ENCODE measurements around the gene ZNF681. TPM values are rescaled to one million over a fixed set of nuclear protein-coding genes. Genes with fewer than 3 reads are reported as not detected.

The ZNF681 gene
- total RNA-seq, result 0.31 and 0.53 TPM in 2 replicates

DNA sequence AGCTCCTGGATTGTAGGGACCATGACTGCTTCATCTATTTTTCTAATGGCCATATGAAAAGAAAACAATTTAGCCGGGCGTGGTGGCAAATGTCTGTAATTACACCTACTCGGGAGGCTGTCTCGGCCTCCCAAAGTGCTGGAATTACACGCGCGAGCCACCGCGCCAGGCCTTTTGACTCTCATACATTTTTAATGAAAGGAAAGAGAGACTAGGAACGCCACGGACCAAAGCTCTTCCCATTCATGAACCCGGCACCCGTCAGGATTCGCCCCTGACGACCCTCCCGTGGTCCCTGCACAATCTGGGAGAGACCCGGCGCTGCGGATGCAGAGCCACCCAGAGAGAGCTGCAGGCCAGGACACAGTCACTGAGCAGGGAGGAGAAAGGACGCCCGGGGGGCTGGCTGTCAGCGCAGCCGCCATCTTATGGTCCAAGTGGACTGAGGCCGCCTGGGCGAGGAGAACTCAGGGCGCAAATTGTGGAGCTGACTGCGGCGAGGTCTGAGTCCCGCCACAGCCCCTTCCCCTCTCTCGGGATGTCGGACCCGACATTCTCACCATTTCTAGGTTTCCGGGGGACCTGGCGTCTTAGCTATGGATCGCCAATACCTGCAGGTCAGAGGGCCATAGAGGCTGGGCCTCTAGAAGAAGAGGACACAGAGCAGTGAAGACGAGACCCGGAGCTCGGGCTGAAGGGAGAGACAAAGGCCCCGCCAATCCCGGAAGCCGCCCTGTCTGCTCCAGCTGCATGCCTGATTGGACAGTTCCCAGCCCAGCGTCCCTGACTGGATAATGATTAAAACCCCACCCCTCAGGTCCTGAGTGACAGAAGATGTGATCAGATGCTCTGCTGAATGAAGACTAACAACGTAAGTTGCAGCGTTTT lies at the start of gene ZNF681:
TSS of gene ZNF681 (minus strand) at position 705 of the 888 bp plus-strand sequence. CDS start at position 563, 142 bp downstream.

Other genes starting within 250 kb of the ZNF681 start
- 4.1 and 5.9 TPM in 2 replicates for gene ZNF675, start 71.7 kb downstream of the ZNF681 start, total RNA-seq
- gene ZNF726, start 156.0 kb upstream of the ZNF681 start, total RNA-seq, result 1.5 and 2.8 TPM in 2 replicates